Glomerular endothelial cell (primary cell): ENCODE measurements around the gene ADGRL3. TPM values are rescaled to one million over a fixed set of nuclear protein-coding genes. Genes with fewer than 3 reads are reported as not detected.

Experiments
- DNase-seq: peaks from one replicate; pipeline ENCODE4 v3.0.0-alpha.2; 2011; ENCODE audit warnings: low read depth, low spot score; ENCODE audit errors: extremely low read depth
- total RNA-seq: library from RNA; depleted of rRNA; stranded (reverse); fragments of >200 nt; gene quantifications from 2 replicates; pipeline ENCODE4 v1.2.3, GENCODE V29; 2015

Gene ADGRL3
- total RNA-seq, 1 donor from 2014 or later = 1.1 TPM

DNA sequence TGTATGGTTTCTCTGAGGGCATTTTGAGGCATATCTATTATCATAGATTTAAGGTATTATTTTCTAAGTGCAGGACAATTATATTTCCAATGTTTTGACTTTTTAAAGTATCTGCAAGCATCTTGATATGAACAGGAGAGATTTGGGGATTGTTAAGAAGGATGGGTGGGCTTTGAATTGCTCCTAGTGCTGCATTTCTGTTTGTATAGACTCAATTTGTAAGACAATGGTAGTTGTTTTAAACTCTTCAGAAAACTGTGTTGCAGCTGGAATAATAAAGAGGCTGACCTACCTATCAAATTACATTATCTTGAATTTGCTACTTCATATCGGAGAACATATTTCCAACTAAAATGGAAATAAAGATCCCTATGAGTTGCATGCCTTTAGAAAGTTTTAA is 570.3 kb downstream of the ADGRL3 start:
- no peak for DNase-seq

DNA sequence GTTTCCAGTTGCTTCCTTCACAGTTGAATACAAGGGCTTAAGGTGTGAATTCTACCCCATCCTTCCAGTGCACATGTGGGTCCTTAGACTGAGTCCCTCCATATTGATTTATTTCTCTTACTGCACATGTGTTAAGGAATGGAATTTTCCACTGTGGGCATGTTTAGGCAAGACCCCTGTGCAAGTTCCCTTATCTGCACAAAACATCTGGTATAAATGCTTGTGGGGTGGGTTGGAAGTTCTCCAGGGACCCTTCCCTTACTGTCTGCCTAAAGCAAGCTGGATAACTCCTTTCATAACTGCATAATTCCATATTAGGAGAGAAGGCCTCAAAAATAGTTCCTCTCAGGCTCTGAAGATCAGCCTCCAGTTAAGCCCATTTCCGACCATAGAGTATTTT is 570.9 kb downstream of the ADGRL3 start:
- no peak for DNase-seq

DNA sequence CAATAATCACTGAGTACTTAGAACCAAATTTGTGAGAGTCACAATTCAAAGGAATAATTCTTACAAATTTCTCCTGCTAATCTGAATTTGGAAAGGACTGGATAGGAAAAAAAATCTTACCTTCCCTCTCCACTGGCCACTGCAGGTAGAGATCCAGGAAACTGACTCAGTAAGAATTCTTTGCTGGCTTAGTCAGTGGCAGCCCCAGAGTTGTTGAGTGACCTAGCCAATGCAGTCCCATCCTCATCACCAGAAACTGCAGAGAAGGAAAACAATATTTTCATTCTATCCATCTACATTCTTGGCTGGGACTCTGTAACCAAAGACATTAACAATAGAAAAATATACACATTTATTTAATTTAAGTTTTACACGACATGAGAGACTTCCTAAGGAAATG is 572.0 kb downstream of the ADGRL3 start:
- no peak for DNase-seq

- no peak for DNase-seq
Observed at GRCh38 chr4:61773655-61774245, 573.6 kb downstream of the ADGRL3 start.

GRCh38 chr4:61782133-61782532 is 582.0 kb downstream of the ADGRL3 start:
- no peak for DNase-seq

DNA sequence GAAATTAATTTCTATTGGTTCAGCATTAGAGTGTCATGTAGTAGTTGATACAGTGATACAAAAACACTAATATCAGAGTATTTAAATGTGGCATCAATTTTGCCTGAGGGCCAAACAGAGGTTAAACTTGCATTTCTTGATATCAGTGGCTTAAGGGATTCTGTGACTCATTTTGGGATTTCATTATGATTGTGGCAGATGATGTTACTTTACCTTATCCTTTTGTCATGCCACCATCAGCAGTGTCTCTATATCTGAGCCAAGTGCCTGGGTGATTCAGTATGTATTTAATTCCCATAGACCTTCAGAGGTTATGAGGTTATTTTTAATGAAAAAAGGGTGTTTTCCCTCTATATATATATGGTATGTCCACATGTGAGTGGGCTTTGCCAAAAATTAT is 582.9 kb downstream of the ADGRL3 start:
- DNase-seq = no peak

DNA sequence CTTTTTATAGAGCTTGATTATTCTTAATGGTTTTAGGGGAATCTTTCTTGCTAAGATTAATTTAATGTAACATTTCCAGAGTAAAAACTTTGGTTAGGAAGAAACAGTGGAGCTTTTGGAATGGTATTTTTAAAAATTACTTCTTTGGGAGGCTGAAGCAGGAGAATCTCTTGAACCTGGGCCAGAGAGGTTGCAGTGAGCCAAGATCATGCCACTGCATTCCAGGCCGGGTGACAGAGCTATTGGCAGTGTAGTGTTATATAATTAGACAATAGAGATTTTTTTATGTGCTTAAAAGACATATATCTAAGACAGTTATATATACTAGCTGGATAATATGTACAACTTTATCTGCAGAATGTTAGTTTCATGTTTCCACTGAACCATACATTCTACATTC is 585.6 kb downstream of the ADGRL3 start:
- DNase-seq = no peak

GRCh38 chr4:61786211-61786610 is 586.1 kb downstream of the ADGRL3 start:
- no peak for DNase-seq

DNA sequence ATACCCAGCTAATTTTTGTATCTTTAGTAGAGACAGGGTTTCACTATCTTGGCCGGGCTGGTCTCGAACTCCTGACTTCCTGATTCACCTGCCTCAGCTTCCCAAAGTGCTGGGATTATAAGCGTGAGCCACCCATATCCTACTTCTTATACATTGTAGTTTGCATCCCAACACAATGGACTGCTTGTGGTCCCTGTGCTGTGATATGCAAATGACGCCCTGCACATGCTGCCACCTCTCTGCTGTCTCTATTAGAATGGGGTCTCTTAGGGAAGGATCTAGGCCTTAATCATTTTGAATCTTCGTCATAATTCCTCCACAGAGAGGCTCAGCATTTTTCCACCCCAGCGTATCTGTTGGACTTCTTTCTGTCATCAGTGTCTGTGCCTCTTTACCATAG is 595.9 kb downstream of the ADGRL3 start:
- DNase-seq = no peak

- no peak for DNase-seq
Observed at GRCh38 chr4:61799794-61800193, 599.7 kb downstream of the ADGRL3 start.

DNA sequence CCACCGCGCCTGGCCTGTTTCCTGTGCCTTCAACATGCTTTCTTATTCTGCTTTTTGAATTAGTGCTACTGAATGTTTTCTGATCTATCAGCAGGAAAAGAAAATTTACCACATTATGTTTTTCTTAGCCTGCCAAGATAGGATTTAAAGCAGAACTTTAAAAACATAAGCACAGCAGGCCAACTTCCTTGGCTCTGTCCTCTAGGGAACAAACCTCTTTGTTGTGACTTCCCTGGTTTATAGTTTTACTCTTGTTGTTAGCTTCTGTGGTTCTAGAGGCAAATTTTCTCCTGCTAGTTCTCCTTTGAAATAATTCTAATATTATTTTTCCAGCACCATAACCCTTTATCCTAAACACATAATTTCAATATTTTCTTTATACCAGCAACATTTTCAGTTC is 605.1 kb downstream of the ADGRL3 start:
- DNase-seq = no peak

DNA sequence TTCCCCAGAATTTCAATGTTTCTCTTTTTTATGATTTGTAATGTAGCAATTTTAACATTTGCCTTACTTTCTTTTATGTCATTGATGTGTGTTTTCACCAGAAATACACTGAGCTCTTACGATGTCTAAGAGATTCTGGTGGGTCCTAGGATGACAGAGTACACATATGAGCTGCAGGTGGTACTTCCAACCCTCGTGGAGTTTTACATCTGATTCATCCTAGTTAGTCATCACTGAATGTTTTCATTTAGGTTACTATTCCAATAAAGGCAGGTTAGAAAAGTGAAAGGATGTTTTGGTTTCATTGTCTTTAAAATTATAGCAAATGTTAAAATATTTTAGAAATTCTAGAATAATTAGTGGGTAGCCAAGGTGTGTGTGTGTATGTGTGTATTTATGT is 605.9 kb downstream of the ADGRL3 start:
- no peak for DNase-seq

- DNase-seq = no peak
Observed at GRCh38 chr4:61812171-61812570, 612.0 kb downstream of the ADGRL3 start.

- DNase-seq = no peak
Observed at GRCh38 chr4:61817071-61817470, 616.9 kb downstream of the ADGRL3 start.

DNA sequence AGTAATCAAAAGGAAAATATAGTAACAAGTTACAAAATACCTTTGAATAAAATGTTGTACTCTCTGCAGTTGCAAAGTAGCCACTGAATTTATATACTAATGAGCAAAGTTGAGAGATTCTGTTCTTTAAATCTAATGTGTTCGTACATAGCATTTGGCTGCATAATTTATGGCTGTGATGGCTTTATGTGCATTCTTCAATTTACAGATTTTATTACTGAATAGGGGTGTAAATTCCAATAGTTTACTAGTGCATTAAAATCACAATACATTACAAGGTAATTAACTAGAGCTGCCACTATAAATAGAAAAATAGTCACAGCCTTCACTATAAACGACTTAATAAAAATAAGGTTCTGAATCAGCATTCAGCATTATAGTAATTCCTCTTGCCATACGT is 620.0 kb downstream of the ADGRL3 start:
- no peak for DNase-seq

- no peak for DNase-seq
Observed at GRCh38 chr4:61824454-61824853, 624.3 kb downstream of the ADGRL3 start.

GRCh38 chr4:61827907-61828391 is 627.8 kb downstream of the ADGRL3 start:
- DNase-seq = no peak

- no peak for DNase-seq
Observed at GRCh38 chr4:61828960-61829359, 628.8 kb downstream of the ADGRL3 start.

GRCh38 chr4:61831987-61832386 is 631.9 kb downstream of the ADGRL3 start:
- DNase-seq = no peak

GRCh38 chr4:61837395-61837794 is 637.3 kb downstream of the ADGRL3 start:
- no peak for DNase-seq

DNA sequence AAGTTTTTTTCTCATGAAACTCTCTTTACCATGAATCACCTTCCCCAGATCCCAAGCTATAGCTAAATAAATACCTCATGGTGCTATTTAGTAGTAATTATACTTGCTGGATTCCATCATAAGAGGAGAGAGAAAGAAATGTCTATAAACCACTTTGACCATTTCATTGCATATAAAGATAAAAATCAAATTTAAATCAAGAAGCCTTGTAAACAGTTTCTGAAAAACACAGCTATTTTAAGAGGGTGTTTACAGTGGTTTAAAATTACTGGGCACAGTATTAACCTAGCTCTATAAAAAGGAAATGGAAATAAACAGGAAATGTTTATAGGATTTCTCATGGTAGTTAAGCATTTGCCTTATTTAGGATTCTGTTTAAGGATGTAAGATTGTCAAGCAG is 637.9 kb downstream of the ADGRL3 start:
- no peak for DNase-seq

DNA sequence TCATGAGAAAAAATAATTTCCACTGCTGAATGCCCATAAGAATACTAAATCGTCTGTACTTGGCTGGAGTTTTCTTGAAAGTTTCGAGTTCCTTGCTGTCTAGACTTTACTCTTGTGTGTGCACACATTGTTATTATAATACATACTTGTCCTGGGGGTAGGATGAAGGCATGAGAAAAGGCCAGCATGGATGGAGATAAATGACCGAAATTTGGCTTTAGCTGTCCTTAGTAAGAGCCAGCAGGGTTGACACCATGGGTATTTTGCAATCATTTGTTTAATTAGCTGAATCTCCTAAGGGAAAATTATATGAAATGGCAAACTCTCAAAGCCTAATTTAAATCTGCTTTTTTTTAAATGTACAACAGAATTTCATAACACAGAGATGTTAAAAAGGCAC is 641.6 kb downstream of the ADGRL3 start:
- DNase-seq = no peak

GRCh38 chr4:61851126-61851525 is 651.0 kb downstream of the ADGRL3 start:
- no peak for DNase-seq
